Fibroblast of the aortic adventitia (primary cell): Measurements from ENCODE around the gene COL4A6. TPM values are rescaled to one million over a fixed set of nuclear protein-coding genes. Genes with fewer than 3 reads are reported as not detected.

Source experiments
- DNase-seq: peaks from one replicate; pipeline ENCODE4 v3.0.0-alpha.2; 2010; ENCODE audit warnings: low read depth
- H3K4me3 ChIP-seq: 2 replicates; pipeline ENCODE4 v1.5.1; 2011; ENCODE audit warnings: low read depth, mild to moderate bottlenecking, control low read depth, low read length, moderate library complexity
- total RNA-seq: library from RNA; depleted of rRNA; stranded (reverse); fragments of >200 nt; gene quantifications from 2 replicates; pipeline ENCODE4 v1.2.3, GENCODE V29; 2012; ENCODE audit warnings: low replicate concordance
- TF ChIP-seq, protein P1 (sequence below): IDR thresholded peaks from 2 replicates; pipeline ENCODE4 v1.5.1; 2011; ENCODE audit warnings: mild to moderate bottlenecking, low read length, control low read depth, inconsistent platforms; ENCODE audit not compliant: insufficient read depth

The COL4A6 gene
- total RNA-seq, 1 donor, result 2.2 TPM

DNA sequence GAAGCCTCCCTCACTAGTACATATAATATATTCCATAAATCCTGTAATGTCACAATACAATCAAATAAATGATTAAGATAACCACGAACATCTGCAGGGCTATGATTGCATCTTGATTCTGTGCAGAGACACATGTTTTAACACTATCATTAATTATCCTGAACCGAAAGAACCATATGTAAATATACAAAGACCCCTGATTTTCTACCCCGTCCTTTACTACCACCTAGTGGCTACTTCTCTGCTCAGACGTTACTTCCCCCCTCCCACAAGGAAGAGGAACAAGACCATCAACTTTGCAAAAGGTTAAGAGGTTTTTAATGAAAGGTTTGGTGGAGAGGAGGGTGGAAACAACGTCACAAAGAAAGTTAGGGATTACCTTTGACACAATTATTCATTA, 134.0 kb downstream of the COL4A6 start:
- H3K4me3 ChIP-seq, result no peak overlapping the region
- peak; percentile 33 for DNase-seq
- TF ChIP-seq, protein P1, sequence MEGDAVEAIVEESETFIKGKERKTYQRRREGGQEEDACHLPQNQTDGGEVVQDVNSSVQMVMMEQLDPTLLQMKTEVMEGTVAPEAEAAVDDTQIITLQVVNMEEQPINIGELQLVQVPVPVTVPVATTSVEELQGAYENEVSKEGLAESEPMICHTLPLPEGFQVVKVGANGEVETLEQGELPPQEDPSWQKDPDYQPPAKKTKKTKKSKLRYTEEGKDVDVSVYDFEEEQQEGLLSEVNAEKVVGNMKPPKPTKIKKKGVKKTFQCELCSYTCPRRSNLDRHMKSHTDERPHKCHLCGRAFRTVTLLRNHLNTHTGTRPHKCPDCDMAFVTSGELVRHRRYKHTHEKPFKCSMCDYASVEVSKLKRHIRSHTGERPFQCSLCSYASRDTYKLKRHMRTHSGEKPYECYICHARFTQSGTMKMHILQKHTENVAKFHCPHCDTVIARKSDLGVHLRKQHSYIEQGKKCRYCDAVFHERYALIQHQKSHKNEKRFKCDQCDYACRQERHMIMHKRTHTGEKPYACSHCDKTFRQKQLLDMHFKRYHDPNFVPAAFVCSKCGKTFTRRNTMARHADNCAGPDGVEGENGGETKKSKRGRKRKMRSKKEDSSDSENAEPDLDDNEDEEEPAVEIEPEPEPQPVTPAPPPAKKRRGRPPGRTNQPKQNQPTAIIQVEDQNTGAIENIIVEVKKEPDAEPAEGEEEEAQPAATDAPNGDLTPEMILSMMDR, result peak; percentile 58

DNA sequence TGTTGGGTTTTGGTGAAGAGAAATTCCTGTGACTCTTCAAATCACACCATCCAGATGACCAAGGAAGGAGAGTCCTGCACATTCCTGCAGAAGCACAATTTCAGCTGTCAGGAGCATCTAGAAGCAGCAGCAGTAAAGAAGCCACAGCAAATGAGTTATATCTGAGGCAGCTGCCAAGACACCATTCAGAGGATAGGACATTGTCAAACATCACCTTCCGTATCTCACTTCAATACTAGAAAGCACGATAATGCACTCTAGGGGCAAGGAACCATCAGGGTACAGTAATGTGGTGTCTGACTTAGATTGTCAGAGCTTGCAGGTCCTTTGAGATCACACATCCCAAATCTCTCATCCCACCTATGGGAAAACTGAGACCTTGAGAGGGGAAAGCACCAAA, 134.5 kb downstream of the COL4A6 start:
- H3K4me3 ChIP-seq, result no peak overlapping the region
- TF ChIP-seq, protein P1, result no peak
- no peak for DNase-seq

DNA sequence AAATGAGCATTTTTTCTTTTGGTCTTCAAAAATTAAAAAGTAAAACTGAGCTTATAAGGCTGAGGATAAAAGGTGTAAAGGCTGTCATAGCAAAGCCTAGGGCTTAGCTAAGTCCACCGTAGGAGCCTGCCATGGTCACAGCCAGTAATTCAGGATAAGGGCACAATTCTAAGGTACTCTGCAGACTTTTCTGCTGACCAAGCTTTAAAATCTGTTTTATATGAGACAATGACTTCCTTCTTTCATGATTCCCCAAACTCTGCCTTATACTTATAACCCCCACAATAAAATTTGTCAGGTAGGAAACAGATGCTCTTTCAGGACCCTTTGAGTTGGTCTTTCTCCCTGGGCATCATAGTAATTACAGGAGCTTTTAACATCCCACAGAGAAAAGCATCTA, 138.5 kb downstream of the COL4A6 start:
- TF ChIP-seq, protein P1, result no peak
- no peak overlapping the region for H3K4me3 ChIP-seq
- no peak for DNase-seq

DNA sequence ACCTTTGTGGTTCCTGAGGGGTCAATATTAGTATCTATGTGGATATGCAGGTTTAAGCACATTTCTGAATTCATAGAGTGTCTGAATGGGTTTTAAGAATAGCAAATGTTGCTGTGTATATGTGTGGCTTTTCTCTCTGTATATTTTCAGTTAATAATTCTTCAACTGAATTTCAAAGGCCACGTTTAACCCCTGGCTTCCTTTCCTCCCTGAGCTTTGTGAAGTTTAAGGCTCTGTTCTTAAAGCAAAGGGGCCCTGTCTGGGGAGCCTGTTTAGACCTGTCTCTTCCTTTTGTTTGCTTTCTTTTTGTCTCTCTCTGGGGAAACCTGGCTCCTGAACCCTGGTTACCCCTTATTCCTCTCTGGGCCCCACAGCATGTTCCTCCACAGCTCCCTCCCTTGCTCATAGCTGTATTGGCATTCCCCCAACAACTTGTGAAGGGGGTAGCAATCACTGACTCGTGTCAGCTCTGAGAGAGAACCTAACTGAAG, 139.1 kb downstream of the COL4A6 start:
- H3K4me3 ChIP-seq, result no peak overlapping the region
- TF ChIP-seq, protein P1, result no peak
- DNase-seq, result peak; percentile 33

DNA sequence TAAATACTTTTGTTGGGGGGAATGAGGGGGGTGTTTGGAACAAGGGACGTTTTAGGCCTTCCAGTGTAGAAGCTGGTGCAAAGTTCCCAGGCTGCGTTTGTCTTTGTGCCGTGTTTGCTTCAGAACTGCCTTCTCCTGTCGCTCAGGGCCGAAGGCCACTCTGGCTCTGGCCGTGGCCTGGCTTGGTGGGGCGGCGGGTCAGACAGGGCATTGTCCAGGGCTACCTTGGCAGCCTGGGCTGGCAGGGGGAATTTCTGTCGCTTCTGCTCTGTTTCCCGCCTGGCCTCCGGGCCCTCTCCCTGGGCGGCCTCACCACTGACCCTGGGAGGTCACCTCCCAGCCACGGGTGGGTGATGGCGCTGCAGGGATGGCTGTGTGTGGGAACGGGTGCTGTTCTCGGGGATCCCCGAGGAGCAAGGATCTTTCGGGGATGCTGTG, 140.0 kb downstream of the COL4A6 start:
- no peak overlapping the region for H3K4me3 ChIP-seq
- TF ChIP-seq, protein P1, result no peak
- no peak for DNase-seq

DNA sequence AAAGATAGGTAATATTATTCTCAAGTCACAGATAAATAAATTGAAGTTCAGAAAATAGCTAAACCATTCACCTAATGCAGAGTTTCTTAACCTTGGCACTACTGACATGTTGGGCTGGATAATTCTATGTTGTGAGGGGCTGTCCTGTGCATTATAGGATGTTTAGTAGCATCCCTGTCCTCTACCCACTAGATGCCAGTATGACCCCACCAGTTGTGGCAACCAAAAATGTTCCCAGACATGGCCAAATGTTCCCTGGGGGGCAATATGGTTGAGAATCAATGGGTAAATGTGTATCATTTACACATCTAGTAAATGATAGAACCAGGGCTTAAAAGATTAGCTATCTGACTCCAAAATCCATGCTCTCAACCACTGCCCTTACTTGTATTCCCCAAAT, 140.9 kb downstream of the COL4A6 start:
- H3K4me3 ChIP-seq, result no peak overlapping the region
- no peak for DNase-seq
- TF ChIP-seq, protein P1, result peak; percentile 19

DNA sequence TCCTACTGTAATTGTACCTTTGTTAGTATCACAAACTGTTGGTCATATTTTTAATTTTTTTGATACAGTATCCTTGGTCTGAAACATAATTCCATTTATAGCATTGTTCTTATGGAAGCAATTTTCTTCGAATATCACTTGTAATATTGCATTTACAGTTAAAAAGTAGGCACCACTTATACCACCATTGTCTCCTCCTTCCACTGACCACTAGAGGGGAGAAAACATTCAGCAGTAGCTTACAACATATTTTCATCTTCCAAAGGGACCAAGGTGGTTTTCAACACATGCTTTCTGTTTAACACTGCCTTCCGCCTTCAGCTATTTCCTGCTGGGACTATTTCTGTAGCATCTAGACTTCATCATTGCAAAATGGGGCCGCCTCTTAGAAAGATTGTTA, 146.2 kb downstream of the COL4A6 start:
- no peak for DNase-seq
- TF ChIP-seq, protein P1, result no peak
- H3K4me3 ChIP-seq, result no peak overlapping the region
